DOHH2 (cell line): ENCODE data around the gene RNASEH2A.

Experiments
- EZH2phosphoT487 ChIP-seq: fragments of 200-600 bp; sonication (generic); IDR thresholded peaks from 2 replicates; pipeline ENCODE4 v1.6.1; 2017; ENCODE audit warnings: borderline replicate concordance, mild to moderate bottlenecking, antibody characterized with exemption, low read length, moderate library complexity, mixed read lengths
- TF ChIP-seq, protein P1 (sequence below): fragments of 200-600 bp; sonication (generic); IDR thresholded peaks from one replicate; pipeline ENCODE4 v1.5.1; 2014; ENCODE audit warnings: antibody characterized with exemption, mild to moderate bottlenecking, low read depth, low read length; ENCODE audit not compliant: poor library complexity, severe bottlenecking

DNA sequence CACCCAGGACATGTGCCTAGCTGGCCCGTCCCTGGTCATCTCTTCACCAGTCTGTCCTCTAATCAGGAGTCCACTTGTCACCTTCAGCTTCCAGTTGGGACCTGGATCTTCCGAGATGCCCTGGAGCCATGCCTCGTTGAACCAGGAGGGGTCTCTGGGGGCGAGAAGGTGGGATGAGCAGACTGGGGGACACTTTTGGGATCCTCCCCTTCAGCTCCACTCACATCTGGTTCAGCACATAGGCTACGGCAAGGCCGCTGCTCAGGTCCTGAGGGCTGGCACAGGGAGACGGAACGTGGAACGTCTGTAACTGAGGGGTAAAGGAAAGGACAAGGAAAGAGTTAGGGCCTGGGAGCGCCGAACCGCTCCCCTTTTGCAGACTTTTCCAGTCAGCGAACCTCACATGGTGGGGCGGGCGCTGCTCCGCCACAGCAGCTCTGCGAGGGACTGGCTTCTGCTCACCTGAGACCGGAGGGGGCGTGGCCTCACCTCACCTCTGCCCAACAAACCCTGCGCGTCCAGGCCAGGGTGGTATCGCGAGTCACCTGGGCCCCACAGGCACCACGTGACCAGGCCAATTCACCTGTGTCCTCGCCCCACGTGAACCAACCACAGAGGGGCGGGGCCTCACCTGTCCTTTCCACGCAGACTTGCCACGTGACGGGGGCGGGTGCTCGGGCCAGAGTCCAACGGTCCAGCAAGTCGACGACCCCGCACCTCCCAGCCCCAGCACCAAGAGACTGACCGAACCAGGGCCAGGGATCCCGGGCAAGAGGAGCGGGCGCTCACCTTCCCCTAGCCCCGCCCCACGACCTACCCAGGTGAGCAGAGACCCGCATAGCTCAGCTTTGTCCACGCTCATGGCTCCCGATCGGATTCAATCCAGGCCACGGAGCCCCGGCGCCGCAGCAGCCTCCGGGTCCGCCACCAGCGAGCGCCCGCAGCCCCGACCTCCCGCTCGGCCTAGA, 31.5 kb upstream of the RNASEH2A start, which contains the start of gene HOOK2:
- TF ChIP-seq, protein P1, sequence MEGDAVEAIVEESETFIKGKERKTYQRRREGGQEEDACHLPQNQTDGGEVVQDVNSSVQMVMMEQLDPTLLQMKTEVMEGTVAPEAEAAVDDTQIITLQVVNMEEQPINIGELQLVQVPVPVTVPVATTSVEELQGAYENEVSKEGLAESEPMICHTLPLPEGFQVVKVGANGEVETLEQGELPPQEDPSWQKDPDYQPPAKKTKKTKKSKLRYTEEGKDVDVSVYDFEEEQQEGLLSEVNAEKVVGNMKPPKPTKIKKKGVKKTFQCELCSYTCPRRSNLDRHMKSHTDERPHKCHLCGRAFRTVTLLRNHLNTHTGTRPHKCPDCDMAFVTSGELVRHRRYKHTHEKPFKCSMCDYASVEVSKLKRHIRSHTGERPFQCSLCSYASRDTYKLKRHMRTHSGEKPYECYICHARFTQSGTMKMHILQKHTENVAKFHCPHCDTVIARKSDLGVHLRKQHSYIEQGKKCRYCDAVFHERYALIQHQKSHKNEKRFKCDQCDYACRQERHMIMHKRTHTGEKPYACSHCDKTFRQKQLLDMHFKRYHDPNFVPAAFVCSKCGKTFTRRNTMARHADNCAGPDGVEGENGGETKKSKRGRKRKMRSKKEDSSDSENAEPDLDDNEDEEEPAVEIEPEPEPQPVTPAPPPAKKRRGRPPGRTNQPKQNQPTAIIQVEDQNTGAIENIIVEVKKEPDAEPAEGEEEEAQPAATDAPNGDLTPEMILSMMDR = no peak
- no peak for TF ChIP-seq EZH2phosphoT487
